NCI-H1436 (cell line): ENCODE results near the gene SART3.
"Not testable (repeated sequence)": the region's sequence is repeated elsewhere in the genome, so short reads cannot be mapped to it uniquely, and the experiment has no call there.

ENCODE experiments used
- DNase-seq: peaks from one replicate; lab custom pipeline; 2025; lab: John Stamatoyannopoulos, UW

The SART3 gene

DNA sequence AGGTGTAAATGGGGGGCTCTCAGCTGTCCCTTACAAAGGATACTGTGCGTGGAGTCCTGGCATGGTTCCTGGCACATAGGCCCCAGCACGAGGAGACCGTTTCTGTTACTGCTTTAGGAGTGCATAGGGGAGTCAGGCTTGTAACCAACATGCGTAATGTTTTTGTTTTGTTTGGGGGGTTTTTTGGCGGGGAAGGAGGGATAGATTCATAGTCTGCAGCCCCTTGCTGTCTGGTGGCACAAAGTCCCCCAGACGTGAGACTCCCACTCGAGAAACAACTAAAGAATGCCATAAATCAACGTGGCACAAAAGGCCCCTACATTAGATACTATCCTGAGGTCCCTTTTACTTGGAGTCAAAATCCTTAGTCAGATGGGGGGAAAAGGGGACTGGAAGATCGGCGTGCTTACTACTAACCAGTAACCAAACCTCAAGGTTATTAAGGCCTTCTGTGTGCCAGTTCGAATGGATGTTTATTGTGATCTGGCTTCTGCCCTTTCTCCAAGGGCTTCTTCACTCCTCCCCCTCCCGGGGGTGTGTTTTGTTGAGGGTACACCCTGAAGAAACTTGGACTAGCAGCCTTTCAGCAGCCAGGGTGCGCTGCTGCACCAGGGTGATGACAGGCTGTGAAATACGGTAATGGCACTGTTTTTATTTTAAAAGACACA is 2.3 kb upstream of the SART3 start:
- peak; percentile 79 for DNase-seq

DNA sequence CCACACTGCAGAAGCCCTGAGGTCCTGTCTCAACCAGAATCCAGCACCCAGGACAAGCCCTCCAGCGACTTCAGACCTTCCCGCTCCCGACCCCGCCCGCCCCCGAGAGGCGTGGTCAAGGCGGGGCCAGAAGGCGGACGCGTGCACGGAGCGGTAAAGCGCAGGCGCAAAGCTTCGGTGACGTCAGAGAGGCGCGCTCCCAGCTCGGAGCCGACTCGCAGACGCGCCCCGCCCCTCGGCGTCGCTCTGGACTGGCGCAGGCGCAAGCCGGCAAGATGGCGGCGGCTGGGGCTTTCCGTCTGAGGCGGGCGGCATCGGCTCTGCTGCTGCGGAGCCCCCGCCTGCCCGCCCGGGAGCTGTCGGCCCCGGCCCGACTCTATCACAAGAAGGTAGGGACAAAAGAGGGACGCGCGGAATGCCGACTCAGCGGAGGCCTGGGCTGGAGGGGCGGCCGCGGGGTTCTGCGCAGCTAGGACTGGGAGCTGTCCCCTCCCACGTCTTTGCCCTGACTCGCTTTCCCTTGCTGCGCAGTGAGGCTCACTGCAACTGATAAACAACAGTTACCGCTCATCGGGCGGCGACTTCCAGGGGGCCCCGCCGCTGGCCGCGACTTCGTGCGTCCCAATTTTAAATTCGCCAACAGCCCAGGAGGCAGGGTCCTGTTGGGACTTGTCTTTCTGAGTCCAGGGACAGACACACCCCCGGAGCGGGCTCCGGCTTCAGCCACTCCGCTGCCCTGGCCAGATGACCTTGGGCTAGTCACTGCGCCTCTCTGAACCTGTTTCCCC is 1.6 kb upstream of the SART3 start, which contains the start of gene ISCU:
Gene ISCU, plus strand, starts transcription at position 249 of the 788 bp plus-strand sequence. Its CDS starts 27 bp downstream, at position 276.
- DNase-seq = peak; percentile 94

DNA sequence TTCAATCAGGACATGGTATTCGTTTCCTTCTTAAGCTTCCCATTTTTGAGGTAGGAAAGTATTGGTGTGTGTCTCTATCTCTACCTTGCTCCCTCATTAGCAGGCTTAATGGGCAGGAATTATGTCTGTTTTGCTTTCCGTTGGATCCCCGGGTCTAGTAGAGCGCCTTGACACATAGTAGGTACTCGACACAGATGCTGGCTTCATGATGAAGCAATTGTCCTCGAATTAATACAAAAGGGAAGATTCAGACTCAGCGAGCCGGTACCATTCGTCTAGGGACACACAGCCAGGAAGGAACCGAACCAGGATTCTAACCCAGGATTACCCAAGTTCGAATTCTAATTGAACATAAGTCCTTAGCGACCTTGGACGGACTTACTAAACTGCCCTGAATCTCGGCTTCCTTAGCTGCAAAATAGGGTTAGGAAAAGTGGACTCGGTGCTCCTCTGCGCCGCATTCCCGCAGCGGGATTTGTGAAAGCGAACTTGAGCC is 927 bp upstream of the SART3 start:
- no peak for DNase-seq

DNA sequence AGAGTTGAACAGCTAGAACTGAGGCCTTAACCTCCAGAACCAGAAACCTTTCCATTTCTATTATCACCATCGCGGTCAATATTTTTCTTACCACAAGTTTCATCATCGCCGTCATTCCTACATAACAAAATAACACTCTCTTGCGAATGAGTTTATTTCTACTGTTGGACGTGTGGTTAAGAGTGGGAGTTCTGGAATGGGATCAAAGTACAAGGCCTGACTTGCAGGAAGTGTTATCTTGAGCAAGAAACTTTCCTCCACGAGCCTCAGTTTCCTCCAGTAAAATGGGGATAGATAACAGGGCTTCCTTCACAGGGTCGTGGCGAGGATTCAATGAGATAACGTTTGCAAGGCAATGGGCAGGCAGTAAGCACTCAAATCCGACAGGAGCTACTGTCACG is 652 bp downstream of the SART3 start:
- no peak for DNase-seq

DNA sequence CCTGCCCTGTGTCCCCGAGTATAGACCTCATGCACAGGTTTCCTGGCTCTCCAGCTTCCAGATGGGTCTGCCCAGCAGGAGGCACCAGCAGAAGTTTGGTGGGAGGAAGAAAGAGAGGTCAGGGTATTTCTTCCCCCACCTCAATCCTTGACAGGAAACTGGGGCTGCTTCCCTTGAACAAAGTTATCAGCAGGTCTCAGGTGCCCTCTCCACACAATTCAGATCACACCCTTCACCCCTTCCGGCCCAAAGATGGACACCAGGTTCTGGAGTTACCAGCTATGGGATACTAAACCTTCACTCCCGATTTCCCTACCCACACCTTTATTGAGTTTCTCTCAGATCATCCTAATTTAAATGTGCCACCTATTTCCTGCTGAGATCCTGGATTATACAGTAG is 1.2 kb downstream of the SART3 start:
- DNase-seq = no peak

DNA sequence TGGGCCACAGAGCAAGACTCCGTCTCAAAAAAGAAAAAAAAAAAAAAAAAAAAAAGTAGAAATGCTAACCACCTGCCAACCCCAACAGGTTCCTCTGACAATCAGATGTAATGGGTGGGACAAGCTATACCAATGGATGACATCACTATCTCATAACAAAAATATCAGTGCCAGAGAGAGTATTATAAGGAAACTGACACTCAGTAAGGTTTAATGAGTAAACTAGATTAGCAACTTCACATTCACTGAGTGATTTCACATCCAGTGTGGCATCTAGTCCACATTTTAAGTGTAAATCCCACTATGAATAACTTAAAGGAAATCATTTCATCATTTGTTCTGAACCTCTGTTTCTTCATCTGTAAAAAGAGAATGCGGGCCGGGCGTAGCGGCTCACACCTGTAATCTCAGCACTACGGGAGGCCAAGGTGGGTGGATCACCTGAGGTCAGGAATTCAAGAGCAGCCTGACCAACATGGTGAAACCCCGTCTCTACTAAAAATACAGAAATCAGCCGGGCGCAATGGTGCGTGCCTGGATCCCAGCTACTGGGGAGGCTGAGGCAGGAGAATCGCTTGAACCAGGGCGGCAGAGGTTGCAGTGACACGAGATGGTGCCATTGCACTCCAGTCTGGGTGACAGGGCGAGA is 1.8 kb downstream of the SART3 start:
- DNase-seq = no peak

DNA sequence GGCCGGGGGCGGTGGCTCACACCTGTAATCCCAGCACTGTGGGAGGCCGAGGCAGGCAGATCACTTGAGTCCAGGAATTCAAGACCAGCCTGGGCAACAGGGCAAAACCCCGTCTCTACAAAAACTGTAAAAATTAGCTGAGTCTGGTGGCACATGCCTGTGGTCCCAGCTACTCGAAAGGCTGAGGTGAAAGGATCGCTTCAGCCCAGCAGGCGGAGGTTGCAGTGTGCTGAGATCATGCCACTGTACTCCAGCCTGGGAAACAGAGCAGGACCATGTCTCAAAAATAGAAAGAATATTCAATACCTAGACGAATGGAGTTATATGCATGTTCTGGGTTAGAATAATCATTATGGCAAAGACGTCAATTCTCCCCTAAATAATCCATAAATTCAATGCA is 5.6 kb downstream of the SART3 start:
- not testable (repeated sequence) for DNase-seq

GRCh38 chr12:108553799-108554198 is 7.2 kb downstream of the SART3 start:
- DNase-seq = no peak

GRCh38 chr12:108551535-108551934 is 9.4 kb downstream of the SART3 start:
- no peak for DNase-seq

DNA sequence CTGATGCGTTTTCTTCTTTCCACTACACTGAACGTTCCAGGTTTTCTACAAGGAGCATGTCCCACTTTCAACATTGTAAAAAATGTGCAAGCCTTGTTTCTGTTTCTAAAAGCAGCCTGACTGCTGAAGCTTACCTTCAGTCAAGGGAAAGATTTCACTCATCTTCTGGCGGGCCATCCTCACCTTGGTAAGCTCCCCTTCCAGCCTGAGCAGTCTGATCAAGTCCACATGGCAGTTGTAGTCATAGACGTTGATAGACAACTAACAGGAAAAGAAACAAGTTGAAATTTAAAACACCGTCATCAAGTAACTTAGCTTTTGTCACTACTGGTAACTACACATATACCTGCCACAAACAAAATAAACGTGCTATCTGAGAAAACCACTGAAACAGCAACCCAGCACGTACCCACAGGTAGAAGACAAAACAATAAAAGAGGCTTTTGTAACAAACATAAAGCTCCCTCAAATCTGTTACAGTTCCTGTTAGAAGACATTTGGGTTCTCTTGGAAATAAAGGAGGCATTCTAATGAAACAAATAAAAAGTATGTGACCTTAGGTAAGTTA is 11.9 kb downstream of the SART3 start:
- DNase-seq = no peak

GRCh38 chr12:108547686-108548085 is 13.3 kb downstream of the SART3 start:
- no peak for DNase-seq

DNA sequence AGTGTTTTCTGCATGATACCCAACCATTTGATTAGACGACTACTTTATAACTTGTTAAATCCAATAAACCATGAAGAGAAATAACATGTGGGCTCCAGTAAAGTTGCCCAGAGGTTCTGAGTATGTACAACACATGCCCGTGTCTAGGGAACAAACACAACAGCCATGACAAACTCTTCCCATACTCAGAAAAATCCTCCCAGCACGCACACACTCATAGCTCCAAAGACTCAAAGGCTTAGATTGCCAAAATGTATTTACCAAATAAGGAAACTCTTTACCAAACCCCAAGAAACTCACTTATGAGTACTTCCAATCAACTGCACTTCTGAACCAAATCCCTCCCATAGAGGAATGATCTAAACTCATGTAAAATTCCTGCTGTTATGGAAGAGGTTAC is 17.3 kb downstream of the SART3 start:
- DNase-seq = no peak

GRCh38 chr12:108542320-108542719 is 18.7 kb downstream of the SART3 start:
- no peak for DNase-seq

GRCh38 chr12:108538616-108539195 is 22.3 kb downstream of the SART3 start:
- DNase-seq = no peak

DNA sequence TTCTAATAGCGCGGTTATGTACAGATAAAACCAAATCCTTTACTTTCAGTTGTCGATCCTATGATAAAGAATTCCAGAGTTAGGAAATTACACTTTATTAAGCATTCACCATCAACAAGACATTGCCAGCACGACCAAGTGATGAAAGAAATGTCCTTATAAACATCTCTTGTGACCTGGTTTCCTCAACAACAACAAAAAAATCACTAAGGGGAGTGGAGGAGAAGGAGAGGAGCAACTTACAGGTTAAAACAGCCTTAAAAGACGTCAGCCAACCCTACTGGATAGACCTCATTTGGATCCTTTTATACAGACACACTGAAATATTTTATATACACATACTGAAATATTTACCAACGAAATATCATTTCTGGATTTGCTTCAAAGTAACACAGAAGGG is 22.8 kb downstream of the SART3 start:
- DNase-seq = no peak

DNA sequence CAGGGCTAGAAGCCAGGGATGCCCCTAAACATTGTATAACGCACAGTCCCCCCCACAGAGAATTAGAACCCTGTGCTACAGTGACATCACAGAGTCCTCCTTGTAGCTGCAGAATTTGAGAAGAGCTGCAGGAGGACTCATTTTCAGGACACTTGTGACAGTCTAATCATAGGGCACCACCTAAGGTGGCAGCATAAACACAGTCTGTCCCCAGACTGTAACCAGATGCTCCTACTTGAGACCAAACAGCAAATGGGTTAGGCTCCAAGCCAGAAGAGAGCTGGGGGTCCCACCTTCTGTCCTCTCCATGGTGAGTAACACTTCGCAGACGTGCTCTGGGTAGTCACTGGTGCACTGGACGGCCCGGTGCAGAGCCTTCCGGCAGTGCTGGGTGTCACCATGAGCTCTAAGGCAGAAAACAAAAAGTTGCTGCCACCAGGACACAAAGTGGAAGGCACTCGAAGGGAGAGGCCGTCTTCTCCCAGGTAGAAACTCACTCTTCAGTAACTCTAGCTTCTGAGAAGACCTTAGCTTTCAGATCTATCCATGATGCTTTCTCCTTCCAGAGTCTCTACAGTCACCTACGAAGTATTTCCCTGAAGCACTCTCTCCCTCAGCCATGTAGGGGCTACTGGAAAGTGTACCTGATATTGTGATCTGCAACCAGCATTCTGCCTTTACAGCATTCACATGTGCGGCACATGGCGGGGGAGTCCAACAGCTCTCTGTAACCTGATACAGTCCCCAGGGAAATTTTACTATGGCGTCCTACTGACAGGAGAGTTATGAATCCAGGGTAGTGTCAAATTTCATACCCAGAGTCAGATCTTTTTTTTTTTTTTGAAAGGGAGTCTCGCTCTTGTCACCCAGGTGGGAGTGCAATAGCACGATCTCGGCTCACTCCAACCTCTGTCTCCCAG is 28.8 kb downstream of the SART3 start:
- peak; percentile 94 for DNase-seq

- no peak for DNase-seq
Measured at GRCh38 chr12:108530161-108530560, 30.8 kb downstream of the SART3 start.

DNA sequence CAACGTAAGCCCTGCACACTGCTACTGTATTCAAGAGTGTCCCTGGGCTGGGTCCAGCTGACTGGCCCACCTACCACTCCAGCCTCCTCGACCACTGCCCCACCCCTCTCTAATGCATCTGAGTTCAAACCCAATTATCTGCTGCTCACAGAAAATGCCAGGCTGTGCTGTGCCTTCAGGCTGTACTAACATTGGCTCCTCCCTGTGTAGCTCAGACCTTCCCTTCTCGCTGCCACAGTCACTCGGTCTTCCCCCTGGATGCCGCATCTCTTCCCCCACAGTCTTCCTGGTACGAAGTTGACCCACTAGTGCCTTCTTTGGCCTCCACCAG is 33.8 kb downstream of the SART3 start:
- no peak for DNase-seq

GRCh38 chr12:108526482-108527165 is 34.3 kb downstream of the SART3 start:
- DNase-seq = no peak

DNA sequence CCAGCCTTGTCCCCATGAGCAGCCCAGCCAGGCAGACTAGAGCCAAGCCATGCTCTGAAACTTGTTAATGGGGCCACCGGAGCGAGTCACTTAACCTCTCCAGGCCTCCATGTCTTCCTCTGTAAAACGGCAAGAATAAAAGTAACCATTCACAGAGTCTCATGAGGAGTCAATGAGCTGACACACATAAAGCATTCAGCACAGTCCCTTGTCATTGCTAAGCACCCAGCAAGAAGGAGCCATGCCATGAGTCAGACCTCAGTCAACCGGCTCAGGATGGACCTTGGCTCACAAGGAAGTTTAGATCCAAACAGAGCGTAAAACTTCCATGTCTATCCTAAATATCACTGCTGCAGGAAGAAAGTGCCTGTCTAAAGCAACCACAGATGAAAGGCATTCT is 35.3 kb downstream of the SART3 start:
- DNase-seq = no peak

DNA sequence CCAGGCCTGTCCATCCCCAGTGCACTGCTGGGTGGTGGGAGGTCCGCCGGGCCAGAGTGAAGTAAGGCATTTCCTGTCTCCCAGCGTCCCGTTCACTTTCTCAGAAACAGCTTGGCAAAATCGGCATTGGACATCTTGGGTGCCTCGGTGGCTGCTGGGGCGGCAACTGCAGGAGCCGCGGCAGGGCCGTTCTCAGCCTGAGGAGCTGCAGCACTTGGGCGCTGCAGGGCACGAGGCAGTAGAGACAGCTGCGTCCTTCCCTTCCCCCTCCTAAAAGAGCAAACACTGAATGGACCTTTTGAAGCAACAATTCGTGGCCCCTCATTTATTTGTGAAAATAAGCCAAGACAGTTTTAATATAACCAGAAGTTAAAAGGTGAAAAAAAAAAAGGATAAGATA is 37.6 kb downstream of the SART3 start:
- no peak for DNase-seq
